GM13976 (cell line): ENCODE results near the gene DQX1.
"Not testable (repeated sequence)": the region's sequence is repeated elsewhere in the genome, so short reads cannot be mapped to it uniquely, and the experiment has no call there.

Experiments
- DNase-seq: peaks from one replicate; pipeline ENCODE4 v3.0.0; 2012; ENCODE audit warnings: low spot score
- CTCF ChIP-seq: IDR thresholded peaks from 2 replicates; pipeline ENCODE4 v1.5.1; 2012; ENCODE audit warnings: borderline replicate concordance, mild to moderate bottlenecking; ENCODE audit not compliant: insufficient read depth; ENCODE audit errors: extremely low read depth, missing control alignments, control extremely low read depth
- in situ Hi-C: fragments of 300-500 bp; cut with MboI; formaldehyde crosslinking; loops from one replicate; pipeline ENCODE4 v1.12.0; 2022; ENCODE audit warnings: low sequenced_read_pairs, mixed read lengths, inconsistent platforms; ENCODE audit not compliant: unreplicated experiment

The DQX1 gene

GRCh38 chr2:74474899-74475298 lies 51.1 kb downstream of the DQX1 start:
- peak; percentile 11 for DNase-seq
- in situ Hi-C loops, result loop anchor here (25.0 kb wide), 1 partner anchor 387 kb away; no protein-coding TSS in a partner anchor

GRCh38 chr2:74474481-74474880 lies 51.5 kb downstream of the DQX1 start:
- no peak for TF ChIP-seq CTCF
- in situ Hi-C loops, result no loop called here
- peak; percentile 8 for DNase-seq

More at GRCh38 chr2:74474899-74475298, 51.1 kb downstream of the DQX1 start:
- peak; percentile 28 for TF ChIP-seq CTCF

GRCh38 chr2:74472945-74473258 lies 53.1 kb downstream of the DQX1 start:
- no peak for TF ChIP-seq CTCF
- in situ Hi-C loops, result no loop called here
- DNase-seq, result peak; percentile 24

GRCh38 chr2:74472086-74472944 lies 53.7 kb downstream of the DQX1 start, which contains the start of gene MRPL53:
Gene MRPL53, minus strand, starts transcription at chr2:74472680. Its CDS starts 20 bp downstream, at chr2:74472660.
- TF ChIP-seq CTCF, result no peak
- in situ Hi-C loops, result no loop called here
- DNase-seq, result peak; percentile 89

- no peak for TF ChIP-seq CTCF
- DNase-seq, result no peak
- in situ Hi-C loops, result no loop called here
Observed at GRCh38 chr2:74471332-74472065, 54.5 kb downstream of the DQX1 start.

GRCh38 chr2:74470742-74471141 lies 55.3 kb downstream of the DQX1 start:
- in situ Hi-C loops, DNase-seq: not testable (repeated sequence)
